HepG2 (cell line): Measurements from ENCODE around the gene ITGA2. TPM values are rescaled to one million over a fixed set of nuclear protein-coding genes. Genes with fewer than 3 reads are reported as not detected.

ENCODE experiments used
- ATF3 ChIP-seq: sonication (generic); formaldehyde crosslinking; IDR thresholded peaks from 2 replicates; pipeline ENCODE4 v1.4.0; 2020; ENCODE audit warnings: missing genetic modification reagents
- ATF4 ChIP-seq, 2 experiments: fragments of 450-650 bp in 1 of 2; sonication (generic) in 1 of 2; formaldehyde crosslinking; IDR thresholded peaks; 2 replicates each; pipeline versions ENCODE4 v1.5.0 to v1.8.0; 2020 to 2022; ENCODE audit warnings: mild to moderate bottlenecking in 1 of 2, missing genetic modification reagents in 1 of 2
- ELF3 ChIP-seq: IDR thresholded peaks from 2 replicates; pipeline ENCODE4 v1.6.1; 2016; ENCODE audit warnings: missing genetic modification reagents, missing compliant biosample characterization
- FOSL1 ChIP-seq: sonication (generic); formaldehyde crosslinking; IDR thresholded peaks from 2 replicates; pipeline ENCODE4 v1.9.0; 2021; ENCODE audit warnings: missing genetic modification reagents, borderline replicate concordance
- HCFC1 ChIP-seq: fragments of 150-350 bp; IDR thresholded peaks from 2 replicates; pipeline ENCODE4 v1.6.1; 2014; ENCODE audit warnings: low read depth, low read length
- JUN ChIP-seq: sonication (generic); formaldehyde crosslinking; IDR thresholded peaks from 2 replicates; pipeline ENCODE4 v1.4.0; 2020; ENCODE audit warnings: mild to moderate bottlenecking, missing genetic modification reagents
- KDM1A ChIP-seq: IDR thresholded peaks from 2 replicates; pipeline ENCODE4 v1.6.1; 2016; ENCODE audit warnings: missing compliant biosample characterization
- PHF21A ChIP-seq: sonication (generic); formaldehyde crosslinking; IDR thresholded peaks from 2 replicates; pipeline ENCODE4 v1.5.0; 2020; ENCODE audit warnings: mild to moderate bottlenecking, missing genetic modification reagents
- SALL1 ChIP-seq: sonication (generic); formaldehyde crosslinking; IDR thresholded peaks from 2 replicates; pipeline ENCODE4 v1.8.0; 2022; ENCODE audit warnings: mild to moderate bottlenecking, missing genetic modification reagents
- SAP130 ChIP-seq: IDR thresholded peaks from 2 replicates; pipeline ENCODE4 v1.6.1; 2016; ENCODE audit warnings: low read depth
- SKIL ChIP-seq: sonication (generic); formaldehyde crosslinking; IDR thresholded peaks from 2 replicates; pipeline ENCODE4 v1.8.0; 2022; ENCODE audit warnings: missing genetic modification reagents, mild to moderate bottlenecking, moderate library complexity, borderline replicate concordance
- SP5 ChIP-seq: IDR thresholded peaks from 2 replicates; pipeline ENCODE4 v1.6.1; 2016; ENCODE audit warnings: low read depth, borderline replicate concordance
- SSRP1 ChIP-seq: IDR thresholded peaks from 2 replicates; pipeline ENCODE4 v1.6.1; 2016; ENCODE audit warnings: control low read depth
- TBX2 ChIP-seq: sonication (generic); formaldehyde crosslinking; IDR thresholded peaks from 2 replicates; pipeline ENCODE4 v1.5.0; 2020; ENCODE audit warnings: missing genetic modification reagents, mild to moderate bottlenecking, borderline replicate concordance
- YY1 ChIP-seq: IDR thresholded peaks from 2 replicates; pipeline ENCODE4 v1.6.1; 2011; ENCODE audit warnings: low read length, low read depth, moderate library complexity, mild to moderate bottlenecking; ENCODE audit not compliant: insufficient read depth, insufficient replicate concordance
- ZBTB33 ChIP-seq: sonication (generic); formaldehyde crosslinking; IDR thresholded peaks from 2 replicates; pipeline ENCODE4 v1.4.0; 2020; ENCODE audit warnings: missing genetic modification reagents
- ZMYM3 ChIP-seq: sonication (generic); formaldehyde crosslinking; IDR thresholded peaks from 2 replicates; pipeline ENCODE4 v1.5.1; 2020; ENCODE audit warnings: mild to moderate bottlenecking, missing genetic modification reagents
- ZNF207 ChIP-seq: fragments of 450-650 bp; IDR thresholded peaks from 2 replicates; pipeline ENCODE4 v1.6.1; 2016; ENCODE audit warnings: antibody characterized with exemption, borderline replicate concordance
- ZNF230 ChIP-seq: sonication (generic); formaldehyde crosslinking; IDR thresholded peaks from 2 replicates; pipeline ENCODE4 v1.4.0; 2020; ENCODE audit warnings: mild to moderate bottlenecking, missing genetic modification reagents
- ZNF644 ChIP-seq: IDR thresholded peaks from 2 replicates; pipeline ENCODE4 v1.6.1; 2016; ENCODE audit warnings: low read depth
- ZNF737 ChIP-seq: sonication (generic); formaldehyde crosslinking; IDR thresholded peaks from 2 replicates; pipeline ENCODE4 v1.5.0; 2020; ENCODE audit warnings: missing genetic modification reagents, mild to moderate bottlenecking, borderline replicate concordance
- polyA plus RNA-seq, 8 experiments: library from polyadenylated mRNA; depleted of rRNA in 3 of 8; stranded (reverse) in 7 of 8; unstranded in 1 of 8; fragments of >200 nt; fragmentation: Illumina TruSeq in 4 of 8; extraction: Trizol in 4 of 8; gene quantifications; 2 replicates each; pipeline versions ENCODE4 v1.2.1 to v1.2.3, GENCODE V29; 2011 to 2016; ENCODE audit warnings: low read depth in 4 of 8, missing spikeins in 1 of 8, mixed read lengths in 1 of 8; ENCODE audit not compliant: insufficient read depth in 1 of 8
- total RNA-seq, 5 experiments: library from RNA; depleted of rRNA; stranded (reverse); fragments of >200 nt; fragmentation: Illumina TruSeq; extraction: Trizol; gene quantifications; 2 replicates each; pipeline ENCODE4 v1.2.3, GENCODE V29; 2016; ENCODE audit warnings: low read depth in 1 of 5
- TF ChIP-seq, protein P1 (sequence below): IDR thresholded peaks from 2 replicates; pipeline ENCODE4 v1.6.1; 2012; ENCODE audit warnings: low read depth, low read length, improper control_type of control experiment
- TF ChIP-seq, protein P2 (sequence below): IDR thresholded peaks from 2 replicates; pipeline ENCODE4 v1.6.1; 2016; ENCODE audit warnings: missing biosample characterization, missing genetic modification reagents, low read depth

The ITGA2 gene
- total and polyA plus RNA-seq, 2 of the 13 experiments (the other 11 are each of a cell fraction or from before 2014, with no cell fraction given), result 15.8 to 58.3 TPM

DNA sequence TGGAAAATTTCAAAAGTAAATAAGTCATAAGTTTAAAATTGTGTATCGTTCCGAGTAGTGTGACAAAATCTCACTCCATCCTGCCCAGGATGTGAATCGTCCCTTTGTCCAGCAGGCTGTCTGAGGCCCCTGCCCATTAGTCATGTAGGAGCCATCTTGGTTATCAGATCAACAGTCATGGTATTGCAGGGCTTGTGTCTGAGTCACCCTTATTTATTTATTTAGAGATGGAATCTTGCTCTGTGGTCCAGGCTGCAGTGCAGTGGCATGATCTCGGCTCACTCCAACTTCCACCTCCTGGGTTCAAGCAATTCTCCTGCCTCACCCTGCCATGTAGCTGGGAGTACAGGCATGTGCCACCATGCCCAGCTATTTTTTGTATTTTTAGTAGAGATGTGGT, 30.2 kb downstream of the ITGA2 start (continued):
- TF ChIP-seq ZBTB33, result no peak
- peak; percentile 98 for TF ChIP-seq ZNF644
- TF ChIP-seq FOSL1 (CRISPR knock-in tag), result peak; percentile 89
- peak in 1 of 2 experiments; percentile 72; a peak in 2 of 4 replicates for TF ChIP-seq ATF4 (CRISPR knock-in tag; IDR thresholded peaks at IDR 0.05)
- no peak for TF ChIP-seq HCFC1
- TF ChIP-seq PHF21A (CRISPR knock-in tag), result no peak
- TF ChIP-seq JUN, result 0 out of 2 replicates have a peak, but pooled peaks have one; percentile 49
- no peak for TF ChIP-seq ZNF737 (CRISPR knock-in tag)
- no peak for TF ChIP-seq ZNF230
- TF ChIP-seq SALL1 (CRISPR knock-in tag), result peak; percentile 62
- TF ChIP-seq, protein P1, sequence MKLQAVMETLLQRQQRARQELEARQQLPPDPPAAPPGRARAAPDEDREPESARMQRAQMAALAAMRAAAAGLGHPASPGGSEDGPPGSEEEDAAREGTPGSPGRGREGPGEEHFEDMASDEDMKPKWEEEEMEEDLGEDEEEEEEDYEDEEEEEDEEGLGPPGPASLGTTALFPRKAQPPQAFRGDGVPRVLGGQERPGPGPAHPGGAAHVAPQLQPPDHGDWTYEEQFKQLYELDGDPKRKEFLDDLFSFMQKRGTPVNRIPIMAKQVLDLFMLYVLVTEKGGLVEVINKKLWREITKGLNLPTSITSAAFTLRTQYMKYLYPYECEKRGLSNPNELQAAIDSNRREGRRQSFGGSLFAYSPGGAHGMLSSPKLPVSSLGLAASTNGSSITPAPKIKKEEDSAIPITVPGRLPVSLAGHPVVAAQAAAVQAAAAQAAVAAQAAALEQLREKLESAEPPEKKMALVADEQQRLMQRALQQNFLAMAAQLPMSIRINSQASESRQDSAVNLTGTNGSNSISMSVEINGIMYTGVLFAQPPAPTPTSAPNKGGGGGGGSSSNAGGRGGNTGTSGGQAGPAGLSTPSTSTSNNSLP, result peak; percentile 74
- no peak for TF ChIP-seq SSRP1
- TF ChIP-seq TBX2 (CRISPR knock-in tag), result no peak
- peak; percentile 44 for TF ChIP-seq YY1
- peak; percentile 41; the same call in 1 of the 2 replicates for TF ChIP-seq ZMYM3 (CRISPR knock-in tag)
- no peak for TF ChIP-seq ZNF207
- TF ChIP-seq, protein P2, sequence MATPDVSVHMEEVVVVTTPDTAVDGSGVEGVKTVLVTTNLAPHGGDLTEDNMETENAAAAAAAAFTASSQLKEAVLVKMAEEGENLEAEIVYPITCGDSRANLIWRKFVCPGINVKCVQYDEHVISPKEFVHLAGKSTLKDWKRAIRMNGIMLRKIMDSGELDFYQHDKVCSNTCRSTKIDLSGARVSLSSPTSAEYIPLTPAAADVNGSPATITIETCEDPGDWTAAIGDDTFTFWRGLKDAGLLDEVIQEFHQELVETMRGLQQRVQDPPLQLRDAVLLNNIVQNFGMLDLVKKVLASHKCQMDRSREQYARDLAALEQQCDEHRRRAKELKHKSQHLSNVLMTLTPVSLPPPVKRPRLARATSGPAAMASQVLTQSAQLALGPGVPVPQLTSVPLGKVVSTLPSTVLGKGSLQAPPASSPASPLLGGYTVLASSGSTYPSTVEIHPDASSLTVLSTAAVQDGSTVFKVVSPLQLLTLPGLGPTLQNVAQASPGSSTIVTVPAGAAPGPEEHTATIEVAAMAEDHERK (CRISPR knock-in tag), result no peak
- peak; percentile 49; the same call in 1 of the 2 replicates for TF ChIP-seq SAP130
- TF ChIP-seq KDM1A, result peak; percentile 55; the same call in 1 of the 2 replicates
- 0 out of 2 replicates have a peak, but pooled peaks have one; percentile 11 for TF ChIP-seq SKIL (CRISPR knock-in tag)
- TF ChIP-seq ELF3, result peak; percentile 70
- no peak for TF ChIP-seq SP5 (CRISPR knock-in tag)
- peak; percentile 84 for TF ChIP-seq ATF3 (CRISPR knock-in tag)
